Heart left ventricle (tissue), 16 donors: Measurements from ENCODE around the gene NUTF2. TPM values are rescaled to one million over a fixed set of nuclear protein-coding genes. Genes with fewer than 3 reads are reported as not detected.
A peak's percentile ranks its signal among the peaks of the same experiment; 100 is the strongest.

Experiments used
- ATAC-seq, 4 donors: fragments of 200-7000 bp; cut with Tn5 transposase; one replicate each; pipeline ENCODE4 v1.9.1; 2020 to 2022; ENCODE audit warnings: moderate library complexity in 4 of 4, mild to moderate bottlenecking in 3 of 4, moderate number of reproducible peaks in 1 of 4
- DNase-seq, 5 donors: peaks; one replicate each; pipeline ENCODE4 v3.0.0-alpha.2; 2020
- H3K27ac ChIP-seq, 12 donors: fragments of 200-600 bp; sonication (generic) in 4 of 12; one replicate each; pipeline versions ENCODE4 v1.5.0 to v1.8.0; 2016 to 2022; ENCODE audit warnings: mild to moderate bottlenecking in 2 of 12
- H3K27me3 ChIP-seq, 9 donors: fragments of 200-600 bp; sonication (generic) in 2 of 9; one replicate each; pipeline versions ENCODE4 v1.5.1 to v1.8.0; 2016 to 2022; ENCODE audit warnings: mild to moderate bottlenecking in 3 of 9
- H3K36me3 ChIP-seq, 9 donors: fragments of 200-600 bp; sonication (generic) in 2 of 9; one replicate each; pipeline versions ENCODE4 v1.5.0 to v1.8.0; 2018 to 2022; ENCODE audit warnings: mild to moderate bottlenecking in 2 of 9
- H3K4me1 ChIP-seq, 12 donors: fragments of 200-600 bp; sonication (generic) in 4 of 12; one replicate each; pipeline versions ENCODE4 v1.5.0 to v1.8.0; 2016 to 2022; ENCODE audit warnings: mild to moderate bottlenecking in 3 of 12
- H3K4me3 ChIP-seq, 12 donors: fragments of 200-600 bp; sonication (generic) in 4 of 12; one replicate each; pipeline versions ENCODE4 v1.5.0 to v1.8.0; 2017 to 2022; ENCODE audit warnings: mild to moderate bottlenecking in 9 of 12, moderate library complexity in 4 of 12
- H3K9me3 ChIP-seq, 12 donors: fragments of 200-600 bp; sonication (generic) in 4 of 12; one replicate each; pipeline versions ENCODE4 v1.5.0 to v1.8.0; 2016 to 2022; ENCODE audit warnings: mild to moderate bottlenecking in 1 of 12
- POLR2A ChIP-seq, 2 donors: fragments of 450-650 bp; IDR thresholded peaks; one replicate each; pipeline ENCODE4 v1.6.1; 2017; ENCODE audit warnings: antibody characterized with exemption in 2 of 2, mild to moderate bottlenecking in 2 of 2, moderate library complexity in 2 of 2
- WGBS, 4 donors: extraction: QIAGEN DNeasy Blood & Tissue Kit in 2 of 4; methylation state at CpG; one replicate each; pipeline versions ENCODE4 v1.1.5 to v1.1.7; 2013 to 2018; 5-methylcytosine and 5-hydroxymethylcytosine counted together
- intact Hi-C, 10 donors: fragments of 100-400 bp; cut with DNase I; formaldehyde crosslinking; loops; one replicate each; pipeline versions ENCODE4 v1.11.1 to v1.14.2; 2022
- polyA plus RNA-seq, 2 donors: library from polyadenylated mRNA; stranded (reverse); fragments of 200-250 nt; gene quantifications; one replicate each; pipeline ENCODE4 v1.2.3, GENCODE V29; 2013
- total RNA-seq, 9 donors: library from RNA; depleted of rRNA in 2 of 9; stranded (reverse); fragments of >200 nt in 2 of 9; fragmentation: NEBNext Ultra II Directional in 3 of 9; extraction: Animal tissue kit (Norgen Biotek cat#: 25700) in 3 of 9; gene quantifications; one replicate each; pipeline versions ENCODE4 v1.1.0 to v1.2.4, GENCODE V29; 2016 to 2023
- TF ChIP-seq, protein P1 (sequence below), 12 donors: fragments of 200-600 bp; sonication (generic) in 4 of 12; IDR thresholded peaks; one replicate each; pipeline versions ENCODE4 v1.5.0 to v1.8.0; 2018 to 2022; ENCODE audit warnings: antibody characterized with exemption in 12 of 12, mild to moderate bottlenecking in 5 of 12
- donor health status: ischemic (EF 13 %, LVEDD 7.1; RV severe dilation, severe dysfunction).
- donor health status: healthy with polysubstance abuse.
- donor health status: DM: no; HTN: yes; CAD: no.
- donor health status: DM: no; HTN: no; CAD: no.
- donor health status: ischemic (EF 25% LVEDD 6.9; RV normal size, moderate dysfunction).
- donor health status: ischemic (EF 25% LVEDD 5.7; RV mildly dilated, moderate dysfunction).
- donor health status: healthy.
- donor health status: DM: yes; HTN: yes; CAD: no.
- donor health status: ischemic (EF 35%, LVEDD 5.7; RV mildly dilated, moderate dysfunction).
- donor health status: nonischemic (EF 11% LVEDD 7.7; RV severe dilation, severe dysfunction).
- donor health status: DM: yes; HTN: yes; CAD: no.
- donor health status: PGD.
- donor health status: ischemic (EF 29% LVEDD 5.4; RV normal size, mild dysfunction).
- donor health status: nonischemic (EF 23%, LVEDD 6.1; RV moderate dilation, normal function).

Gene NUTF2
- total and polyA plus RNA-seq, 11 donors = 66.5 to 191 (median 93.9) TPM

DNA sequence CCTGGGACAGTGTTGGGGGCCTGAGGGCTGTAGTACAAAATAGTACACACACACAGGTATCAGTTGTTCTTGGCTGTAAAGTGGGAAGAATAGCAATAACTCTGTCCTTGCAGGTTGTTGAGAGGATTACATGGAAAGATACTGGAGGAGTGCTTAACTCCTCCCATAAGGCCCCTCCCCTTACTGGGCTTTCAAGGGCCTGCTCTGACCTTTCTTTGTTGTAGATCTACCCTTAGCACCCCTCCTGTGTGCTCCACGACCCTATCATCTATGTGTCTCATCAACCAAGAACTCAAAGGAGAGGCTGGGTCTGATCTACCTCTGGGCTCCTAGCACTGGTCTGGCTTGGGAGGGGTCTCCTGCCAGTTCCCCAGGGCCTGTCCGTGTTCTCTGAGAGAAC is 17.9 kb downstream of the NUTF2 start:
- no peak overlapping the region for H3K4me3 ChIP-seq
- no peak for DNase-seq
- ATAC-seq = no peak
- peaks cover 0 to 68% (median 47%) of the 10 kb centered on the region in 9 donors for H3K36me3 ChIP-seq
- H3K27ac ChIP-seq = peak overlapping the region in 6 of 12 donors; percentile 83 to 94 (median 86)
- no peak for TF ChIP-seq POLR2A (IDR thresholded peaks at IDR 0.05)
- TF ChIP-seq, protein P1, sequence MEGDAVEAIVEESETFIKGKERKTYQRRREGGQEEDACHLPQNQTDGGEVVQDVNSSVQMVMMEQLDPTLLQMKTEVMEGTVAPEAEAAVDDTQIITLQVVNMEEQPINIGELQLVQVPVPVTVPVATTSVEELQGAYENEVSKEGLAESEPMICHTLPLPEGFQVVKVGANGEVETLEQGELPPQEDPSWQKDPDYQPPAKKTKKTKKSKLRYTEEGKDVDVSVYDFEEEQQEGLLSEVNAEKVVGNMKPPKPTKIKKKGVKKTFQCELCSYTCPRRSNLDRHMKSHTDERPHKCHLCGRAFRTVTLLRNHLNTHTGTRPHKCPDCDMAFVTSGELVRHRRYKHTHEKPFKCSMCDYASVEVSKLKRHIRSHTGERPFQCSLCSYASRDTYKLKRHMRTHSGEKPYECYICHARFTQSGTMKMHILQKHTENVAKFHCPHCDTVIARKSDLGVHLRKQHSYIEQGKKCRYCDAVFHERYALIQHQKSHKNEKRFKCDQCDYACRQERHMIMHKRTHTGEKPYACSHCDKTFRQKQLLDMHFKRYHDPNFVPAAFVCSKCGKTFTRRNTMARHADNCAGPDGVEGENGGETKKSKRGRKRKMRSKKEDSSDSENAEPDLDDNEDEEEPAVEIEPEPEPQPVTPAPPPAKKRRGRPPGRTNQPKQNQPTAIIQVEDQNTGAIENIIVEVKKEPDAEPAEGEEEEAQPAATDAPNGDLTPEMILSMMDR (IDR thresholded peaks at IDR 0.05) = no peak
- intact Hi-C loops = loop anchor here in 1 of 10 donors (10.0 kb wide), 1 partner anchor 340 kb away; the partner anchor contains the start of gene RIPOR1
- peaks cover 6 to 54% (median 45%) of the 10 kb centered on the region in 12 donors for H3K4me1 ChIP-seq
- no peaks in the 10 kb centered on the region for H3K27me3 ChIP-seq
- H3K9me3 ChIP-seq = no peaks in the 10 kb centered on the region
- WGBS, 4 donors = 77 to 88% (median 85%) methylated on average over 2 of the region's 2 CpGs

DNA sequence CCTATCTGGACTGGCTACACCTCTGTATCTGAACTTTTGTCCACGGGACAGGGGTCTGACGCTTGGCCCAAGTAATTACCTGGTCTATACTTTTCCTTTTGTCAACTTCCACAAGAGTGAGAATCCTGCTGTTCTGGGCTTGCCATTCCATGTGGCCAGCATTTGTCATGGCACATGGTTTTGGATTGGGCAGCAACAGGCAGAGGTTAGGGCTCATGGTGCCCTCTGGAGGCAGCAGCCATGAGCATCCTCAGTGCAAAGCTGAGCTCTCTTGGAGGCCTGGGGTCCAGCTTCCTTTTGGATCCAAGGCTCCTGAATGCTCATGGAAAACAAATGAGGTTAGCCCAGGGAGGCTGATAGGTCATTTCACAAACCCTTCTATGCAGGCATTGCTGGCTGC is 18.6 kb downstream of the NUTF2 start:
- ATAC-seq (no peak), DNase-seq (no peak)
- intact Hi-C loops = loop anchor here in 2 of 10 donors (1.0 to 10.0 kb wide), 2 partner anchors 49 to 341 kb away; partner anchors contain the start of gene RIPOR1 (in 1 of the 2)
- TF ChIP-seq POLR2A (IDR thresholded peaks at IDR 0.05) = no peak
- TF ChIP-seq, protein P1 (IDR thresholded peaks at IDR 0.05) = peak in 10 of 12 donors; percentile 19 to 51 (median 30)
- Histone ChIP-seq H3K9me3 (no peaks in the 10 kb centered on the region), H3K27me3 (no peaks in the 10 kb centered on the region), H3K27ac (peak overlapping the region in 2 of 12 donors; percentile 87 to 93), H3K36me3 (peaks cover 0 to 73% (median 54%) of the 10 kb centered on the region in 9 donors), H3K4me3 (no peak overlapping the region), H3K4me1 (peaks cover 6 to 52% (median 43%) of the 10 kb centered on the region in 12 donors)
- WGBS, 4 donors = 93 to 100% (median 96%) methylated on average over 2 of the region's 2 CpGs

DNA sequence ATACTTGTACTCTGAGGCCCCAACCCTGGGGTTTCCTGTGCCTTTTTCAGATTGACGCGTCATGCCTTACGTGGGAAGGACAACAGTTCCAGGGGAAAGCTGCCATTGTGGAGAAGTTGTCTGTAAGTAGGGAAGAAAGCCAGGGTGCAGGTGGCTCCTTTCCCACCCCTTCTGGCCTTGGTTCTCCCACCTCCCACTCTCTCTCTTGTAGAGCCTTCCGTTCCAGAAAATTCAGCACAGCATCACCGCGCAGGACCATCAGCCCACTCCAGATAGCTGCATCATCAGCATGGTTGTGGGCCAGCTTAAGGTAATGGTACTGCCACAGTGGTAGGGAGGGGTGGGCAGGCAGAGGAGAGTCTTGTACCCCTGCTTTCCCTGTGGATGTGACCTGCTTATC is 21.6 kb downstream of the NUTF2 start:
- Histone ChIP-seq H3K9me3 (no peaks in the 10 kb centered on the region), H3K4me1 (peaks cover 0 to 30% (median 23%) of the 10 kb centered on the region in 12 donors), H3K27me3 (no peaks in the 10 kb centered on the region), H3K4me3 (no peak overlapping the region), H3K36me3 (peaks cover 0 to 73% (median 65%) of the 10 kb centered on the region in 9 donors), H3K27ac (no peak overlapping the region)
- no peak for ATAC-seq
- 87 to 98% (median 95%) methylated on average over 6 of the region's 6 CpGs for WGBS, 4 donors
- no peak for DNase-seq
- intact Hi-C loops = loop anchor here in 1 of 10 donors (10.0 kb wide), 1 partner anchor 343 kb away; the partner anchor contains the start of gene RIPOR1
- TF ChIP-seq, protein P1 (IDR thresholded peaks at IDR 0.05) = no peak
- TF ChIP-seq POLR2A (IDR thresholded peaks at IDR 0.05) = no peak

DNA sequence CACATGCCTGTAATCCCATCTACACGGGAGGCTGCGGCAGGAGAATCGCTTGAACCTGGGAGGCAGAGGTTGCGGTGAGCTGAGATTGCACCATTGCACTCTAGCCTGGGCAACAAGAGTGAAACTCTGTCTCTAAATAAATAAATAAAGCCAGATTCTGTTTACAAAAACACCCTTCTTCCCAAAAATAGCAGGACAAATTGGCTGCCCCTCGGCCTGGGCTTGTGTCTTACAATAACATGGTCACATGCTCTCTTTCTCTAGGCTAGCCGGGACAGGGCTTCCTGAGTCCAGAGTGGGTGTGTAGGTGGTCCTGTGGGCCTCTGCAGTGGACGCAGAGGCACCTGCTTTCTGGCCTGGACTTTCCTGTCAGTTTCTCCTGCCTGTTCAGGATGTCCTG is 22.9 kb downstream of the NUTF2 start:
- no peaks in the 10 kb centered on the region for H3K27me3 ChIP-seq
- intact Hi-C loops = loop anchor here in 3 of 10 donors (5.0 to 10.0 kb wide), 2 partner anchors 37 to 345 kb away; partner anchors contain the start of gene RIPOR1 (in 1 of the 3)
- peaks cover 0 to 73% (median 65%) of the 10 kb centered on the region in 9 donors for H3K36me3 ChIP-seq
- H3K9me3 ChIP-seq = no peaks in the 10 kb centered on the region
- WGBS, 4 donors = 73 to 84% (median 80%) methylated on average over 7 of the region's 7 CpGs
- TF ChIP-seq, protein P1 (IDR thresholded peaks at IDR 0.05) = no peak
- no peak for TF ChIP-seq POLR2A (IDR thresholded peaks at IDR 0.05)
- ATAC-seq (no peak), DNase-seq (no peak)
- H3K4me1 ChIP-seq = peaks cover 6 to 28% (median 21%) of the 10 kb centered on the region in 12 donors
- H3K4me3 ChIP-seq = no peak overlapping the region
- H3K27ac ChIP-seq = no peak overlapping the region
